Activated T-helper 1 cell treated with anti-CD3 and anti-CD28 coated beads, Interleukin-2, amount 50 U/mL, for 16 hours (primary cell): Measurements from ENCODE around the gene KCNQ2.

Experiments
- DNase-seq, 2 donors: peaks; one replicate each; pipeline ENCODE4 v3.0.0-alpha.2; 2020; ENCODE audit warnings: low read depth in 1 of 2, low spot score in 1 of 2

The KCNQ2 gene

GRCh38 chr20:63471717-63471980, 806 bp downstream of the KCNQ2 start:
- DNase-seq = no peak

- DNase-seq = no peak
Observed at GRCh38 chr20:63471002-63471716, 1.3 kb downstream of the KCNQ2 start.

DNA sequence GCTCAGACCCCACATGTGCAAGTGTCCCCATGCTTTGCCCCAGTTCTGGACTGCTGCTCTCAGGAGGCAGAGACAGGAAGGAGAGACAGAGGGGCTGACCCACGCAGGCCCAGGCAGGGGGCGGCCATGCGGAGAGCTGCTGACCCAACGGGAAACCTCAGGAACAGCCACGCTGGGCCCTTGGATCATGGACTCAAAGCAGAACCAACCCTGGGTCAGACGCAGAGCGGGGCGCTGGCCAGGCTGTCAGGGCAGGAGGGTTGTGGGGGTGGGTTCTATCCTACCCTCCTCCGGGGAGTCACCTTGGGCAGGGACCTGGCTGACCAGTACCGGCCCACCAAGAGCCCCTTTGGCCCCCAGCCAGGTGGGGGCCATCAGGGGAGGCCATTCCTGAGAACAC, 2.0 kb downstream of the KCNQ2 start:
- no peak for DNase-seq

DNA sequence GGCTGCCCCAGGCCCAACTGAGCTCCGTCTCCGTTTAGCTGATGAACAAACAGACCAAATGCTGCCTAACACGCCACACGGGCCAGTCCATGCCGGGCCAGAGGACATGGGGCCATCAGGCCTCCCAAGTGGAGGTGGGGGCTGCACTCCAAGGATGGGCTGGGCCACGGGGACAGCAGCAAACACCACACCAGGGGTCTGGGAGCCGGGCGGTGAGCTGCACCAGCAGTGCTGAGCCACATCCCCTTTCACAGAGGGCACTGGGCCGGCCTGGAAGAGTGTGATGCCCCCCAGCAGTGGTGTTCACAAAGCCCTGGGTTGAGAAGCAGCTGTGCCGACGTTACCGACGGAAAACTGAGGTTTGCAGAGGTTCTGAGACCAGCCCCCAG, 2.7 kb downstream of the KCNQ2 start:
- DNase-seq = no peak

DNA sequence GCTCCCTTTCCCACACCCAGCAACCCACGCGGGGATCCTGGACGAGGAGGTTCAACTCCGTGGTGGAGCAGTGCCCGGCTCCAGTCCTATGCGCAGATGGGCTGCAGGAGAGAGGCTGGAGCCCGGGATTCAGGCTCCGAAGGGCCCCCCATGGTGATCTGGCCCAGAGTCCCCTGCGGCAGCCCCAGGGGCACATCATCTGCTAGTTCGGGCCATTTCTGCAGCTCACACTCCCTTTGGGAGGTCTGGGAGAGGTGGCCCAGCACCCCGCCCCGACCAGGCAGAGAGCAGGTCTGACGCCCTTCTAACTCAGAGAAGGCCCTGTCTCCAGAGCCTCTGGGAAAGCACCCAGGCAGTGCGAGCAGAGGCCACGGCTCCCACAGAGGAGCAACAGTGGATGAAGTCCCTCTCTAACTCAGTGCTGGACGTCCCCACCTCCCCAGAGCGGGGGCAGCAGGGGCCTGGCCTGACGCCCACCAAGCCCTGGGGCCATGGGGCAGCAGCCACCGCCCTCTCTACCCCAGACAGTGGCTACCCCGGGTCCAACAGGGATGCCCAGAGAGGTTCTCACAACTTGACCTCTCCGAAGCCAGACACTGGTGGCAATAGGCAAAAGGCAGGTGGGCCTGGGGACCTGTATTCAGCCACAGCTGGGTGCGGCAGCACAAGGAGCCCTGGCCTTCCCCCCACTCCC, 3.3 kb downstream of the KCNQ2 start:
- DNase-seq = no peak

DNA sequence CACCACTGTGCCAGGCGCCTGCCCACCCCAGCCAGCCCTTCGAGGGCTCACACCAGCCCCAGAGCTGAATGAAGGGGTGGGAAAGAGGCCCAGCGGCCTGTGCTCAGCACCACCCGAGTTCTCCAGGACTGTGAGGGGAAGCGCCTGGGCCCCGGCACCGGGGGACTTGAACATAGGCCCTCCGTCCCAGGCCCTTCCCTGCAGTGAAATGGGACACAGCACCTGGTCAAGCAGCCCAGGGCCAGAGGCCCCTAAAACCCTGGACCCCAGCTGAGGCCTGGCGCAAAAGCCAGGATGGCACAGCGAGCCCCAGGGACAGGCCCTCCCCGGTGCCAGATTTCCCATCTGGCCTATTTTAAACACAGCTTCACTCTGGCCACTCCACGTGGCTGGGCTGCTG, 4.0 kb downstream of the KCNQ2 start:
- no peak for DNase-seq

DNA sequence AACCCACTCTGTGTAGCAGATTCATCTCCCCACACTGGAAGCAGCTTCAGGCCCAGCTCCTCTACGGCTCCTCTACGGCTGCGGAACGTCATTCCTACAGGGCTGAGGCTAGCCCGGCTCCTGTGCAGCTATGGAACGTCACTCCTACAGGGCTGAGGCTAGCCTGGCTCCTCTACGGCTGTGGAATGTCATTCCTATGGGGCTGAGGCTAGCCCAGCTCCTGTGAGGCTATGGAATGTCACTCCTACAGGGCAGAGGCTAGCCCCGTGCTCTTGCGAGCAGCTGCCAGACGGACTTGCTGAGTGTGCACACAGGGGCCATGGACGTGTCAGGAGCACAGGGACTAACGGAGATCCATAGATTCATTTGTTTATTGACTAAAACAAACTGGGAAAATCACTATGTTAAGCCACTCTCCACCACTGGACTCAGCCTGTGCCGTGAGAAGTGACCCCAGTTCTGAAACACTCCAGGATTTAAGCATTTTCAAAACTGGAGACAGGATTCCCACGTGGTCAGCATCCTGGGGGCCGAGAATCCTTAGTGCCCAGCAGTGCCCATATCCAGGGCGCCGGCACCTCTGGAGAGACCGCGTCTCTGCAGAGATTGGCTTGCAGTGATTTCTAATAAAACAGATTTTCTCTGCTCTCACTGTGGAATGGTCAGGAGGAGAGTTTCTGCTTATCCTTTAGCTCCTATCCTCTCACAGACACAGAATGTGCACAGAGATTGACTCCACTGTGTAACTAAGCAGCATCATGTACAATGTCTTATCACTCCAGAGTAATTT, 5.0 kb downstream of the KCNQ2 start:
- DNase-seq = no peak

GRCh38 chr20:63466861-63467260, 5.6 kb downstream of the KCNQ2 start:
- no peak for DNase-seq

GRCh38 chr20:63466250-63466825, 6.1 kb downstream of the KCNQ2 start:
- DNase-seq = no peak

- no peak for DNase-seq
Observed at GRCh38 chr20:63465380-63466249, 6.8 kb downstream of the KCNQ2 start.

DNA sequence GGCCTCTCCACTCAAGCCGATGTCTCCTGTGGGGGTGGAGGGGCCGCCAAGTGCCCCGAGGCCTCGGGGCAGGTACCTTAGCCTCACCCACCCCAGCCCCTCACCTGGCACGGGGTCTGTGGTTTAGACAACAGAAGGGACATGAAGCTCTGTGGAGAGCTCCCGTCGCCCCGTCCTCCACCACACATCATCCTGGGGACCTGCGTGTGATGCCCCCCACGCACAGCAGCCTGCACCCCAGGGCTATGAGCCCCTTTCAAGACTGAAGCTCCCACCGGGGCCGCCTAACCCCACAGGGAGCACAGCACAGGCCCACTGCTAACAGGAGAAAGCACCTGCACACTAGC, 8.2 kb downstream of the KCNQ2 start:
- no peak for DNase-seq

- DNase-seq = no peak
Observed at GRCh38 chr20:63463400-63464288, 8.8 kb downstream of the KCNQ2 start.

DNA sequence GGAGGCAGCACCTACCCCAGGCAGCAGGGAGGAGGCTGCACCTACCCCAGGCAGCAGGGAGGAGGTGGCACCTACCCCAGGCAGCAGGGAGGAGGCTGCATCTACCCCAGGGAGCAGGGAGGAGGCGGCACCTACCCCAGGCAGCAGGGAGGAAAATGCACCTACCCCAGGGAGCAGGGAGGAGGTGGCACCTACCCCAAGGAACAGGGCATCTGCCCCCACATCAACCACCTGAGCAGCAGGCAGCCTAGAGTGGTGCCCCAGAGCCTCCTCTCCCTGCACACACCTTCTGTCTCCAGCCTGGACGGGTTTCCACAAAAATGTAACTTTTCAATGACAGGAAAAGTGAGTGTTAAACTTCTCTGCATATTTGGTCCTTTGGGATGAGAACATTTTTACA, 10.2 kb downstream of the KCNQ2 start:
- no peak for DNase-seq

GRCh38 chr20:63461104-63461763, 11.2 kb downstream of the KCNQ2 start:
- no peak for DNase-seq

DNA sequence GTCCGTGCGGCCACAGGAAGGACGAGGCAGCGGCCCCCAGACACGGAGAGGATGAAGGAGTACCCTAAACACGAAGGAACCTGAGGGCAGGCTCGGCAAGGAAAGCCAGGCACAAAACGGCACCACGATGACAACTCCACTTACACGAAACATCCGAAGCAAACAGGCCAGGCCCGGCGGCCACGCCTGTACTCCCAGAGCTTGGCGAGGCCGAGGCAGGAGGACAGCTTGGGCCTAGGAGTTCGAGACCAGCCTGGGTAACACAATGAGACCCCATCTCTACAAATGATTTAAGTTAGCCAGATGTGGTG, 13.4 kb downstream of the KCNQ2 start:
- DNase-seq = no peak

DNA sequence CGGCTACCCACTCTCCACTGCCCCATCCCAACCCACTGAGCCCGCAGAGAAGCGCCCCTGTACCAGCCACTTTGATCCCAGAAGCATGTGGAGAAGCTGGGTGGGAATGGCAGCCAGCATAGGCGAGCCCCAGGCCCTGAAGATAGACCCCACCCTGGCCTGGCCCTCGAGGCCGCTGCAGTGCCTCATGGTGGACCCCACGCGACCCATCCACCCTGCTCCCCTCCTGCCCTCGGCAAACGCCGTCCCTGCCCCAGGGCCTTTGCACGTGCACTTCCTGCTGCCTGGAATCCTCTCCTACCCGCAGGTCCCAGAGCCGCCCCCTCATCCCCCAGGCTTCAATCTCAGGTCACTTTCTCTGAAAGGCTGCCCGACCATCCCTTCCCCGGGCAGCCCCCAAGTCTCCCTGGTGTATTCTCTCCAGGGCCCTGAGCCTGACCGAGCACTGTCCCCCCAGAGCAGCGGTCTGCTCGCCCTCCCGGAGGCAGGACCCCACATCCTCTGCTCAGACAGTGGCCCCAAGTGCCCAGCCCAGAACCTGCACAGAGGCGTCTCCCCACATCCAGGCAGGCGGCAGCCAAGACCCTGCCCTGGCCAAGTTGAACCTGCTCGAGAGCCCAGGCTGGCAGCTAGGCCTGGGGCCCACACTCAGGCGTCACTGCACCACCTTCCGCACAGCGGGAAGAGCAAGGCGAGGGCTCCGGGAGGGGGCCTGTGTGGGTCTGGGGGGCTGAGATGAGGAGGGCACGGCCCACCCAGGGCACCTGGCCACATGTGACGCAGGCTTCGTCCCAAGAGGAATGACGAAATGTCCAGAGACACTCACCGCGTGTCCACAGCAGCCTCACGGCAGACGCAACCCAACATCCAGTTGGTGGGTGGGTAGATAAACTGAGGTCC, 14.0 kb downstream of the KCNQ2 start:
- DNase-seq = no peak

- no peak for DNase-seq
Observed at GRCh38 chr20:63457737-63458136, 14.7 kb downstream of the KCNQ2 start.

GRCh38 chr20:63456429-63457284, 15.8 kb downstream of the KCNQ2 start:
- DNase-seq = no peak
